H1 (cell line): ENCODE results near the gene CTSH. TPM values are rescaled to one million over a fixed set of nuclear protein-coding genes. Genes with fewer than 3 reads are reported as not detected.
"Not testable (repeated sequence)": the region's sequence is repeated elsewhere in the genome, so short reads cannot be mapped to it uniquely, and the experiment has no call there.

Experiments used
- CTCF ChIA-PET: fragments of 300-600 bp; sonication (Branson Sonifier 250); formaldehyde crosslinking; loops from one replicate; lab custom pipeline; 2021; ENCODE audit not compliant: partially characterized antibody; lab: Charles Lee
- POLR2A ChIA-PET: fragments of 300-600 bp; sonication (Branson Sonifier 250); formaldehyde crosslinking; loops from one replicate; lab custom pipeline; 2021; ENCODE audit warnings: inconsistent platforms; ENCODE audit not compliant: partially characterized antibody; lab: Charles Lee
- DNase-seq, 2 experiments: peaks; one replicate each; pipeline versions ENCODE4 v3.0.0 to v3.0.0-alpha.2; 2010 to 2022; ENCODE audit warnings: low spot score in 2 of 2, low read depth in 1 of 2, mixed read lengths in 1 of 2
- FAIRE-seq: peaks from 2 replicates; lab custom pipeline; 2011; peaks lifted over from hg19 to GRCh38; lab: Jason Lieb, UNC
- H2AFZ ChIP-seq: 2 replicates; pipeline ENCODE4 v1.8.1; 2012; ENCODE audit warnings: low read length, inconsistent platforms
- H2AK5ac ChIP-seq: 2 replicates; pipeline ENCODE4 v1.6.1; 2013; ENCODE audit warnings: low read depth, low read length
- H2BK120ac ChIP-seq: replicated peaks from 2 replicates; pipeline ENCODE3; 2013; ENCODE audit warnings: low read depth, low read length, inconsistent platforms
- H2BK12ac ChIP-seq: 2 replicates; pipeline ENCODE4 v1.6.1; 2013; ENCODE audit warnings: low read depth, low read length
- H2BK15ac ChIP-seq: 2 replicates; pipeline ENCODE4 v1.6.1; 2013; ENCODE audit warnings: low read length
- H2BK20ac ChIP-seq: 2 replicates; pipeline ENCODE4 v1.6.1; 2013; ENCODE audit warnings: low read length
- H2BK5ac ChIP-seq: 2 replicates; pipeline ENCODE4 v1.6.1; 2013; ENCODE audit warnings: low read depth, low read length
- H3K14ac ChIP-seq: 2 replicates; pipeline ENCODE4 v1.6.1; 2013; ENCODE audit warnings: inconsistent platforms; ENCODE audit not compliant: insufficient read length
- H3K18ac ChIP-seq: 2 replicates; pipeline ENCODE4 v1.6.1; 2013; ENCODE audit warnings: low read length; ENCODE audit errors: extremely low read depth
- H3K23ac ChIP-seq: 2 replicates; pipeline ENCODE4 v1.6.1; 2013; ENCODE audit warnings: inconsistent platforms; ENCODE audit not compliant: insufficient read length
- H3K23me2 ChIP-seq: 2 replicates; pipeline ENCODE4 v1.6.1; 2013; ENCODE audit warnings: low read depth, low read length
- H3K27ac ChIP-seq: 2 replicates; pipeline ENCODE4 v1.6.1; 2011; ENCODE audit warnings: low read depth, low read length, inconsistent platforms
- H3K27me3 ChIP-seq, 4 experiments: replicated peaks in 1 of 4; 1 replicate in 1 of 4; 2 replicates in 3 of 4; pipeline versions ENCODE4 v1.6.1 to v1.8.1; 2011 to 2013; ENCODE audit warnings: low read length in 3 of 4, mild to moderate bottlenecking in 3 of 4, inconsistent platforms in 2 of 4, mixed read lengths in 2 of 4, moderate library complexity in 1 of 4; ENCODE audit not compliant: control insufficient read depth in 3 of 4, insufficient read depth in 3 of 4; ENCODE audit errors: extremely low read depth in 1 of 4
- H3K36me3 ChIP-seq, 4 experiments: 2 replicates each; pipeline versions ENCODE4 v1.6.1 to v1.8.1; 2011 to 2013; ENCODE audit warnings: mild to moderate bottlenecking in 4 of 4, low read length in 3 of 4, moderate library complexity in 2 of 4, control low read depth in 1 of 4, inconsistent platforms in 1 of 4; ENCODE audit not compliant: insufficient read depth in 4 of 4, control insufficient read depth in 2 of 4
- H3K4ac ChIP-seq: replicated peaks from 2 replicates; pipeline ENCODE3; 2013; ENCODE audit warnings: low read length, low read depth, mixed read lengths, inconsistent platforms; ENCODE audit not compliant: insufficient read length
- H3K4me1 ChIP-seq, 4 experiments: replicated peaks in 1 of 4; 1 replicate in 1 of 4; 2 replicates in 3 of 4; pipeline versions ENCODE4 v1.6.1 to v1.8.1; 2011 to 2013; ENCODE audit warnings: low read length in 3 of 4, inconsistent platforms in 2 of 4, mixed read lengths in 1 of 4; ENCODE audit not compliant: insufficient read depth in 4 of 4, control insufficient read depth in 3 of 4
- H3K4me2 ChIP-seq, 2 experiments: 2 replicates each; pipeline versions ENCODE4 v1.6.1 to v1.8.1; 2011 to 2013; ENCODE audit warnings: low read depth in 2 of 2, low read length in 2 of 2, control low read depth in 1 of 2, inconsistent platforms in 1 of 2, mild to moderate bottlenecking in 1 of 2; ENCODE audit not compliant: insufficient read depth in 1 of 2
- H3K4me3 ChIP-seq, 4 experiments: fragments of 200-600, 300-600 bp in 1 of 4; sonication (generic), shearing (Covaris generic), sonication (Bioruptor Twin) in 1 of 4; 2 replicates each; pipeline versions ENCODE4 v1.5.1 to v1.8.1; 2011 to 2016; ENCODE audit warnings: low read length in 4 of 4, low read depth in 3 of 4, control low read depth in 2 of 4, inconsistent platforms in 2 of 4, mild to moderate bottlenecking in 2 of 4, mixed read lengths in 1 of 4, moderate library complexity in 1 of 4; ENCODE audit not compliant: insufficient read depth in 2 of 4; ENCODE audit errors: extremely low read depth in 1 of 4
- H3K56ac ChIP-seq: replicated peaks from 2 replicates; pipeline ENCODE3; 2013; ENCODE audit warnings: low read depth, mild to moderate bottlenecking, mixed read lengths, low read length, inconsistent platforms; ENCODE audit not compliant: insufficient read length
- H3K79me1 ChIP-seq: 2 replicates; pipeline ENCODE4 v1.6.1; 2013; ENCODE audit warnings: low read depth, low read length, control low read depth
- H3K79me2 ChIP-seq, 2 experiments: 2 replicates each; pipeline versions ENCODE4 v1.6.1 to v1.8.1; 2012 to 2013; ENCODE audit warnings: low read length in 2 of 2, mild to moderate bottlenecking in 2 of 2, inconsistent platforms in 1 of 2; ENCODE audit not compliant: insufficient read depth in 2 of 2, control insufficient read depth in 1 of 2
- H3K9ac ChIP-seq, 4 experiments: replicated peaks in 1 of 4; 1 replicate in 1 of 4; 2 replicates in 3 of 4; pipeline versions ENCODE4 v1.6.1 to v1.8.1; 2011 to 2013; ENCODE audit warnings: low read depth in 3 of 4, low read length in 3 of 4, control low read depth in 2 of 4, mild to moderate bottlenecking in 2 of 4, moderate library complexity in 2 of 4, inconsistent platforms in 1 of 4; ENCODE audit errors: extremely low read depth in 1 of 4
- H3K9me3 ChIP-seq, 2 experiments: 2 replicates each; pipeline versions ENCODE4 v1.6.1 to v1.8.1; 2012 to 2013; ENCODE audit warnings: mild to moderate bottlenecking in 2 of 2, moderate library complexity in 2 of 2, control low read depth in 1 of 2, inconsistent platforms in 1 of 2, low read depth in 1 of 2, low read length in 1 of 2, mixed read lengths in 1 of 2; ENCODE audit not compliant: insufficient read depth in 2 of 2
- H4K20me1 ChIP-seq, 2 experiments: replicated peaks in 1 of 2; 2 replicates each; pipeline versions ENCODE3 to v1.8.1; 2011 to 2013; ENCODE audit warnings: inconsistent platforms in 2 of 2, low read length in 2 of 2, mild to moderate bottlenecking in 1 of 2; ENCODE audit not compliant: insufficient read depth in 2 of 2, control insufficient read depth in 1 of 2
- H4K5ac ChIP-seq: 2 replicates; pipeline ENCODE4 v1.6.1; 2013; ENCODE audit warnings: low read length, low read depth, mixed read lengths, inconsistent platforms; ENCODE audit not compliant: insufficient read length
- H4K8ac ChIP-seq: 2 replicates; pipeline ENCODE4 v1.8.0; 2013; ENCODE audit warnings: mild to moderate bottlenecking, moderate library complexity, low read length, inconsistent platforms; ENCODE audit not compliant: insufficient read depth; ENCODE audit errors: extremely low read depth
- H4K91ac ChIP-seq: replicated peaks from 2 replicates; pipeline ENCODE3; 2013; ENCODE audit warnings: low read length, mixed read lengths, inconsistent platforms; ENCODE audit not compliant: insufficient read length
- POLR2A ChIP-seq, 2 experiments: IDR thresholded peaks; 1 replicate in 1 of 2; 2 replicates in 1 of 2; pipeline ENCODE4 v1.6.1; 2011; ENCODE audit warnings: low read depth in 2 of 2, low read length in 2 of 2, mild to moderate bottlenecking in 2 of 2; ENCODE audit errors: control extremely low read depth in 1 of 2
- WGBS, 2 experiments: shearing (Covaris generic) in 1 of 2; methylation state at CpG; one replicate each; pipeline versions ENCODE4 v1.1.6 to v1.1.7; 2013 to 2015; ENCODE audit warnings: low lambda C conversion rate in 2 of 2, mixed read lengths in 2 of 2, inconsistent platforms in 1 of 2, low coverage in 1 of 2, missing lambda C conversion rate in 1 of 2; ENCODE audit not compliant: insufficient replicate concordance in 2 of 2, insufficient coverage in 1 of 2, insufficient read length in 1 of 2; ENCODE audit errors: extremely low coverage in 1 of 2, missing lambda C conversion rate in 1 of 2; 5-methylcytosine and 5-hydroxymethylcytosine counted together
- polyA plus RNA-seq, 7 experiments: library from polyadenylated mRNA; depleted of rRNA in 3 of 7; stranded (reverse) in 5 of 7; unstranded in 2 of 7; fragments of >200 nt in 5 of 7; fragments of 200-250 nt in 2 of 7; gene quantifications; 1 replicate in 5 of 7; 2 replicates in 1 of 7; 4 replicates in 1 of 7; pipeline versions ENCODE4 v1.2.1 to v1.2.3, GENCODE V29; 2011 to 2013; ENCODE audit warnings: missing spikeins in 2 of 7, mixed read lengths in 2 of 7
- total RNA-seq: library from RNA; stranded (reverse); fragmentation: NEBNext Ultra II Directional; extraction: Animal tissue kit (Norgen Biotek cat#: 25700); gene quantifications from 2 replicates; pipeline ENCODE4 v1.2.1, GENCODE V29; 2021

Gene CTSH
- total and polyA plus RNA-seq, 2 of the 8 experiments (the other 6 are each of a cell fraction or from before 2014, with no cell fraction given) = 34.0 to 36.8 TPM

- not testable (repeated sequence) for H3K79me1 ChIP-seq, H3K4me3 ChIP-seq, H3K4me2 ChIP-seq, H2BK120ac ChIP-seq, H4K8ac ChIP-seq, H2BK12ac ChIP-seq, H3K23ac ChIP-seq, H4K20me1 ChIP-seq, H3K27me3 ChIP-seq, H4K91ac ChIP-seq, H2AK5ac ChIP-seq, H3K14ac ChIP-seq, H3K56ac ChIP-seq, H2BK20ac ChIP-seq, H2BK15ac ChIP-seq, H3K23me2 ChIP-seq, H3K9me3 ChIP-seq, DNase-seq, H4K5ac ChIP-seq, H3K18ac ChIP-seq, H2AFZ ChIP-seq, H3K4ac ChIP-seq, FAIRE-seq, H2BK5ac ChIP-seq, H3K27ac ChIP-seq, H3K9ac ChIP-seq, H3K4me1 ChIP-seq
- 93% methylated on average over 14 of the region's 14 CpGs; no CpG with 5 or more reads in 1 of the 2 experiments for WGBS, 2 experiments
- ChIA-PET CTCF (interaction anchor here (4.6 kb wide), 1 partner anchor 8 kb away, joined by 22 read pairs; no protein-coding TSS in a partner anchor), POLR2A (interaction anchor here (0.7 to 2.6 kb wide), 5 partner anchors 9 to 514 kb away, joined by 3 to 14 read pairs (median 5); partner anchors contain the start of gene MORF4L1)
- TF ChIP-seq POLR2A (IDR thresholded peaks at IDR 0.05; ENCODE audit: control extremely low read depth in 1 of 2, low read depth in 2 of 2, low read length in 2 of 2) = 0 out of 3 replicates have a peak, but pooled peaks of 1 of the 2 experiments have one; percentile 4
- H3K36me3 ChIP-seq = peaks cover 9 to 92% (median 63%) of the 10 kb centered on the region in 4 experiments
- H3K79me2 ChIP-seq = peaks cover 0 to 28% of the 10 kb centered on the region in 2 experiments; a peak in 2 of 4 replicates
Observed at GRCh38 chr15:78900819-78901533, 43.9 kb downstream of the CTSH start.
